T-helper 1 cell treated with Interleukin-12 subunit alpha and Interleukin-12 subunit beta and Interleukin-4 antibody, amounts not matched to agents 30 ng/mL and 1 ng/mL, for 36 hours (primary cell): ENCODE results near the gene SLITRK2. TPM values are rescaled to one million over a fixed set of nuclear protein-coding genes. Genes with fewer than 3 reads are reported as not detected.

Experiments used
- intact Hi-C: fragments of 100-400 bp; cut with micrococcal nuclease; formaldehyde crosslinking; loops from one replicate; pipeline ENCODE4 v1.15.1; 2024
- total RNA-seq: library from RNA; stranded (reverse); gene quantifications from 2 replicates; pipeline ENCODE4 v1.2.3, GENCODE V29; 2022

The SLITRK2 gene
- total RNA-seq = not detected in 2 replicates

GRCh38 chrX:145817331-145818185 lies at the start of gene SLITRK2:
Gene SLITRK2, plus strand, starts transcription at chrX:145817829. Its CDS starts 4,597 bp downstream, at chrX:145822426.
- intact Hi-C loops = no loop called here

GRCh38 chrX:145773006-145773405 lies 44.6 kb upstream of the SLITRK2 start:
- intact Hi-C loops = no loop called here

- intact Hi-C loops = no loop called here
Measured at GRCh38 chrX:145792281-145792680, 25.3 kb upstream of the SLITRK2 start.

GRCh38 chrX:145803508-145803907 lies 14.1 kb upstream of the SLITRK2 start:
- intact Hi-C loops = no loop called here

- intact Hi-C loops = no loop called here
Measured at GRCh38 chrX:145813081-145813480, 4.5 kb upstream of the SLITRK2 start.

GRCh38 chrX:145816601-145817315 lies 871 bp upstream of the SLITRK2 start:
- intact Hi-C loops = no loop called here

GRCh38 chrX:145818186-145819113 lies 821 bp downstream of the SLITRK2 start:
- intact Hi-C loops = no loop called here

GRCh38 chrX:145820825-145821224 lies 3.2 kb downstream of the SLITRK2 start:
- intact Hi-C loops = no loop called here

- intact Hi-C loops = no loop called here
Measured at GRCh38 chrX:145821291-145821897, 3.8 kb downstream of the SLITRK2 start.

GRCh38 chrX:145821898-145822571 lies 4.4 kb downstream of the SLITRK2 start:
- intact Hi-C loops = no loop called here

- intact Hi-C loops = no loop called here
Measured at GRCh38 chrX:145823132-145823531, 5.5 kb downstream of the SLITRK2 start.

- intact Hi-C loops = no loop called here
Measured at GRCh38 chrX:145825896-145826295, 8.3 kb downstream of the SLITRK2 start.

GRCh38 chrX:145826466-145826865 lies 8.8 kb downstream of the SLITRK2 start:
- intact Hi-C loops = no loop called here

- intact Hi-C loops = no loop called here
Measured at GRCh38 chrX:145832796-145833195, 15.2 kb downstream of the SLITRK2 start.

GRCh38 chrX:145840531-145840930 lies 22.9 kb downstream of the SLITRK2 start:
- intact Hi-C loops = no loop called here

GRCh38 chrX:145843146-145843904 lies 25.7 kb downstream of the SLITRK2 start:
- intact Hi-C loops = no loop called here

GRCh38 chrX:145844886-145845285 lies 27.3 kb downstream of the SLITRK2 start:
- intact Hi-C loops = no loop called here

GRCh38 chrX:145848448-145848847 lies 30.8 kb downstream of the SLITRK2 start:
- intact Hi-C loops = no loop called here

- intact Hi-C loops = no loop called here
Measured at GRCh38 chrX:145848857-145849256, 31.2 kb downstream of the SLITRK2 start.

- intact Hi-C loops = no loop called here
Measured at GRCh38 chrX:145853181-145853580, 35.6 kb downstream of the SLITRK2 start.
